IPS-15b (cell line): ENCODE data around the gene CDKN2AIP.

Experiments
- H3K27me3 ChIP-seq: one replicate; pipeline ENCODE4 v1.6.1; 2013; ENCODE audit warnings: low read length; ENCODE audit not compliant: control insufficient read depth, insufficient read depth
- H3K36me3 ChIP-seq: one replicate; pipeline ENCODE4 v1.6.1; 2013; ENCODE audit warnings: low read length; ENCODE audit not compliant: control insufficient read depth, insufficient read depth
- H3K4me1 ChIP-seq: one replicate; pipeline ENCODE4 v1.6.1; 2013; ENCODE audit warnings: mild to moderate bottlenecking, low read length; ENCODE audit not compliant: control insufficient read depth, insufficient read depth
- H3K4me3 ChIP-seq: one replicate; pipeline ENCODE4 v1.5.1; 2013; ENCODE audit warnings: low read depth, low read length
- H3K9ac ChIP-seq: one replicate; pipeline ENCODE4 v1.6.1; 2013; ENCODE audit warnings: low read depth, mild to moderate bottlenecking, low read length
- H3K9me3 ChIP-seq: one replicate; pipeline ENCODE4 v1.6.1; 2013; ENCODE audit warnings: mild to moderate bottlenecking, low read length; ENCODE audit not compliant: control insufficient read depth, insufficient read depth

CDKN2AIP gene

DNA sequence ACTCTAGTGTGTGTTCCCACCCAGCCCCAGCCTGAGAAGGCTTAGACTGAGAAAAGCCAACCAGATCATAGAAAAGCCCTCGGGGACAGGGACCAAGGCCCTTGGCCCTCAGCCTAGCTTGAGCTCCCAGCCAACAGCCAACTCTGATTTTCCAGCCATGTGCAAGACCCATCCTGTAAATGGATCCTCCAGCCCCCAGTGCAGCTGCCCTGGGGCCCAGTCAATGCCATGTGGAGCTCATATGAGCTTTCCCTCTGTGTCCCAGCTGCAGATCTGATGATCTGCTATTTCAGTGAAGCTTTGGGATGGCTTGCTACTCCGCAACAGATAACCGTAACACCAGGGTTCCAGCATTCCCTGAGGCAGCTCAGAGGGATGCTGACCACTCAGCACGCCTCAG lies 40.5 kb upstream of the CDKN2AIP start:
- Histone ChIP-seq H3K4me3 (no peak overlapping the region), H3K36me3 (no peaks in the 10 kb centered on the region), H3K4me1 (no peaks in the 10 kb centered on the region), H3K9me3 (no peaks in the 10 kb centered on the region), H3K27me3 (no peaks in the 10 kb centered on the region), H3K9ac (no peak overlapping the region)

DNA sequence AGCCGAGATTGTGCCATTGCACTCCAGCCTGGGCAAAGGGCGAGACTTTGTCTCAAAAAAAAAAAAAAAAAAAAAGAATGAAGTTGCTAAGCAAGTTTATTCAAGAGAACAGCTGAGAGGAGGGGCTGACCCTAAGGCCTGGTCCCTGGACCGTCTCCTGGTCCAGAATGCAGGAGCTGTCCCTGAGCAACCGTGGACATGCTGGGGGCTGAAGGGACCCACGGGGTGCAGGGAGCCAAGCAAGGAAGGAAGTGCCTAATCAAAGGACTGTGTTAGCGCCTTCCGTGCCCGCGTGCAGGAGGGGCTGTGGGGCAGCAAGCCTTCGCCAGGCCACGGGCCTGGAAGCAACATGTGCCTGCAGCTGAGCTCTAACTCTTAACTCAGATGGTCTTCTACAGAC lies 39.1 kb upstream of the CDKN2AIP start:
- Histone ChIP-seq H3K36me3 (no peaks in the 10 kb centered on the region), H3K9me3 (no peaks in the 10 kb centered on the region), H3K9ac (no peak overlapping the region), H3K4me1 (no peaks in the 10 kb centered on the region), H3K4me3 (no peak overlapping the region), H3K27me3 (no peaks in the 10 kb centered on the region)

DNA sequence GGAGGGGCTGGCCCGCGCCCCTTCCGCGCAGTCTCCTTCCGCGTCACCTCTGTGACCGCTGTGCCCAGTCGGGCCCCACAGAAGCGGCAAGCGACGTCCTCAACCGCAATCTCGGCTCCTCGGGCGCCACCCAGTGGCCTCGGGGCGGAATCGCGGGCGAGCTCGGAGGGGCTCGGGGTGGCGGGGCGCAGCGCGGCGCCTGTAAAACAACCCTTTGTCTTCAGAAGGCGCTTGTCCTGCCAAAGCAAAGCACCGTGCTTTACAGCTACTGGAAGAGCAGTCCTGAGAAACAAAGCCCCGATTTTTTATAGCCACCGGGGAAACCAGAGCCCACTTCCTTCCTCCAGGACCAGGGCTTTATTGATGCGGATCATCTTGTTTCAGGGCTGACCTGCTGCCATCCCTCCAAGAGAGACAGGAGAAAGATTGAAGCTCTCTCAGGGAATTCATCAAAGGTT lies 37.3 kb upstream of the CDKN2AIP start:
- Histone ChIP-seq H3K4me3 (peak overlapping the region; percentile 33), H3K36me3 (no peaks in the 10 kb centered on the region), H3K27me3 (no peaks in the 10 kb centered on the region), H3K9me3 (no peaks in the 10 kb centered on the region), H3K9ac (peak overlapping the region; percentile 56), H3K4me1 (no peaks in the 10 kb centered on the region)

DNA sequence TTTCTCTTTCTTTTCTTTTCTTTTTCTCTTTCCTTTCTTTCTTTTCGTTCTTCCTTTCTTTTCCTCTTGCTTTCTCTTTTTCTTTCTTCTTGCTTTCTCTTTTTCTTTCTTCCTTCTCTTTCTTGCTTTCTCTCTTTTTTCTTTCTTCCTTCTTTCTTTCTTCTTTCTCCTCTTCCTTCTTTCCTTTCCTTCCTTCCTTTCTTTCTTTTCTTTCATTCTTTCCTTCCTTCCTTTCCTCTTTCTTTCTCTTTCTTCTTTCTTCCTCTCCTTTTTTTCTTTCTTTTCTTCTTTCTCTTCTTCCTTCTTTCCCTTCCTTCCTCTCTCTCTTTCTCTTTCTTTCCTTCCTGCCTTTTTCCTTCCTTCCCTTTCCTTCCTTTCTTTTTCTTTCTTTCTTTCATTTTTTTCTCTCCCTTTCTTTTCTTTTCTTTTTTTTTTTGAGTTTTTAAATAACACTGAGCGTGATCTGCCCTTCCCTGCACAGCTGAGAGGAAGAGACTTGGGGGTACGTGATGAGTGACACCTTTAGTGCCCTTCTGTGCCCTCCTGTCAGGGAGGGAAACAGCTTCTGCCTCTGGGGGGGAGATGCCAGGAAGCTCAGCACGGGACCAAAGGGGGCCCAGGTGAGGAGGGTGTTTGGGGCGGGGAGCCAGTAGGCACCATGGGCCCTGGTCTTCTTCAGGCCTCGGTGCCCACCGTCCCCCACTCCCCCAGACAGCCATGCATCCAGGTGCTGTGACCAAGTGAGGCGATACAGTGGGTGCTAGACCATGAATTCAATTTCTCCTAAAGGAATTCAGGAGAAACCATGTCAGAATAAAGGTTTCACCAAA lies 36.6 kb upstream of the CDKN2AIP start:
- no peaks in the 10 kb centered on the region for H3K9me3 ChIP-seq
- no peak overlapping the region for H3K9ac ChIP-seq
- no peaks in the 10 kb centered on the region for H3K4me1 ChIP-seq
- H3K27me3 ChIP-seq: no peaks in the 10 kb centered on the region
- no peaks in the 10 kb centered on the region for H3K36me3 ChIP-seq
- no peak overlapping the region for H3K4me3 ChIP-seq

DNA sequence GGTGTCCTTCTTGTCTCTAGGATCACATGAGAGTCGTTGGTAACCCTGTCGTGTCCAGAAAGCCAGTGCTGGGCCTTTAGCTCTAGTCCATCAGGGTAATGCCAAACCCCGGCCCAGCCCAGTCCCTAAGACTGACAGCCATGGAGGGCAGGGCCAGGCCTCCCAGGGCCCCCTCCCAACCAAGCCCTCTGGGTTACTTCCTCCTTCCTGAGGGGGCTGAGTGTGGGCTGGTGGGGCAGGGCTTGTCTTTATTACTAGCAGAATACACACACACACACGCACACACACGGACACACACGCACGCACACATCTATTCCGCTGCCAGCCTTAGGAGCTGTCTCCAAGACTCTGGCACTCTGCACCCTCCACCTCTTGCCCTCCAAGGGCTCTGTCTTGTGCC lies 35.6 kb upstream of the CDKN2AIP start:
- no peaks in the 10 kb centered on the region for H3K4me1 ChIP-seq
- H3K4me3 ChIP-seq: no peak overlapping the region

DNA sequence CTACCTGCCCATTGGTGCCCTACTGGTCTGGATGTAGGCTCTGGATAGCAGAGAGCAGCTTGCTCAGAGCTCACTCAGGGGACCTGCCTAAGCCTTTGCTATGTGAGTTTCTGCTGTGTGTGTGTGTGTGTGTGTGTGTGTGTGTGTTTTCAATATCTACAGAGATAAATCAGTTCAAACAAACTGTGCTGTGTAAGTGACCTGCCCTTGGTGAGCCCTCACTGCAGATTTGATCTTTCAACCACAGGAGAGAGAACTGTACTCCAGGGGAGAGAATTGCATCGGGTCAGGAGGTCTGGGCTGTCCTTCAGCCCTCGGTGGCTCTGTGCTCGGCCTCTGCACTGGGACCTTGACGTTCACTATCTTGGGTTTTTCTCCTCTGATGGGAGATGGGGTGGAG lies 35.0 kb upstream of the CDKN2AIP start:
- no peaks in the 10 kb centered on the region for H3K4me1 ChIP-seq
- H3K4me3 ChIP-seq: no peak overlapping the region
- no peaks in the 10 kb centered on the region for H3K9me3 ChIP-seq
- H3K27me3 ChIP-seq: no peaks in the 10 kb centered on the region
- no peak overlapping the region for H3K9ac ChIP-seq
- no peaks in the 10 kb centered on the region for H3K36me3 ChIP-seq

More for the DNA sequence above, 35.6 kb upstream of the CDKN2AIP start:
- no peak overlapping the region for H3K9ac ChIP-seq
- H3K27me3 ChIP-seq: no peaks in the 10 kb centered on the region
- no peaks in the 10 kb centered on the region for H3K36me3 ChIP-seq
- H3K9me3 ChIP-seq: no peaks in the 10 kb centered on the region

DNA sequence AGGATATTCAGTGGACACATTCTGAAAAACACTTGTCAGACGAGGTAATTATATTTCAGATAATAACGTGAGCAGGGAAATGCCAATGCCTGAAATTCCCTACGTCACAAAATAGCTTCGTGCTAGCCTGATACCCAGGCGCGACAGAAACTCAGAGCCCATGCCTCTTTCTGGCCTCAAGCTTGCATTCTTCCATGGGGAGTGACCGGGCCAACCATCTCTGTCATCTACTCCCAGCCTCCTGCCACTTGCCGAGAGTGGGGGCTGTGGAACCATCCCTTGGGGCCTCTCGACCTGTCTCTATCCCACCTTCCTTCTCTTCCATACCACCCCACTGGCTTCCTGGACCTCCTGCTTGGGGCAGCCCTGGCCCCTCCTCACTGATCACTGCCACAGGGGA lies 34.5 kb upstream of the CDKN2AIP start:
- H3K4me3 ChIP-seq: no peak overlapping the region
- no peaks in the 10 kb centered on the region for H3K4me1 ChIP-seq
- no peaks in the 10 kb centered on the region for H3K9me3 ChIP-seq
- no peak overlapping the region for H3K9ac ChIP-seq
- no peaks in the 10 kb centered on the region for H3K27me3 ChIP-seq
- H3K36me3 ChIP-seq: no peaks in the 10 kb centered on the region

DNA sequence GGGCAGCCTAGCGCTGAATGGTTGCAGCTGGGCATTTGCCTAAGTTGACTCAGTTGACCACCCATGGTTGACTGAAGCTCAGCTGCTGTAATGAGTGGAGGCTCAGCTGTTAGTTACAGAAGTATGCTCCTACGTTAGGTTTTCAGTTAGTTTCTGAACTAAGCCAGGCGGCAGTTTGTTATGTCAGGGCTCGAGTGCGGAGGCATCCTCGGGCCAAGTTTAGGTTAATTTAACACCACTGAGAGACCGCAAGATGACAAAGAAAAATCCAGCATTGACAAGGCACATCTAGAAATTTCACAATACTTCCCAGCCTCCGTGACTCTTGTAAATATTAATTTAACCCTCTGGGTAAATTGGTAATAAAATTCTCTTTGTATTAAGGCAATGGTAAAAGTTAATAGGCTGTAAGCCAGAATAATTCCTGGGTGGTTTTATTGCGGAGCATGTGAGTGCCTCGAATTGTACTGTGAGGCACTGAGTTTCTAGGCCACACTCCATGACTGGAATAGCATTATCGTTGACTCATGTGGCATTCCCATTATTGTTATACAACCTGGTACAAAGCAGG lies 33.1 kb upstream of the CDKN2AIP start:
- Histone ChIP-seq H3K9me3 (no peaks in the 10 kb centered on the region), H3K9ac (no peak overlapping the region), H3K27me3 (no peaks in the 10 kb centered on the region), H3K36me3 (no peaks in the 10 kb centered on the region), H3K4me1 (no peaks in the 10 kb centered on the region), H3K4me3 (no peak overlapping the region)

DNA sequence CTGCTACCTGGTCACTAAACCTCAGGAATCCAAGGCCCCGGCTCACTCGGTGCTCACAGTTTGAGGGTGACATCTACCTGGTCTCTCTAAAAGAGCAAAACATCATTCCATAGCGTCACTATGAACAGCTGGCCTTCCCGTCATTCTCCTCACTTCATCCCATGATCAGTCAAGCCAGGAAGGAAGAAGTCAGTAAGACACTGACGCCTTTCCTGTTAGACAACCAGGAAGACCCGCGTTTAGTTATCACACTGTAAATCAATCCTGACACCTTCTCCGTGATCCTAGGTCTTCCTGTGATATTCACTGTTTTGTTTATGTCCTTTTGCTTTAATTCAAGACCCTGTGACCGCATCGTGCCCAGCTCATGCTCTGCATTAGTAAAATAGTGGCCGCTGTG lies 31.6 kb upstream of the CDKN2AIP start:
- no peak overlapping the region for H3K9ac ChIP-seq
- no peaks in the 10 kb centered on the region for H3K27me3 ChIP-seq
- H3K4me3 ChIP-seq: no peak overlapping the region
- H3K4me1 ChIP-seq: no peaks in the 10 kb centered on the region
- no peaks in the 10 kb centered on the region for H3K9me3 ChIP-seq
- H3K36me3 ChIP-seq: no peaks in the 10 kb centered on the region

DNA sequence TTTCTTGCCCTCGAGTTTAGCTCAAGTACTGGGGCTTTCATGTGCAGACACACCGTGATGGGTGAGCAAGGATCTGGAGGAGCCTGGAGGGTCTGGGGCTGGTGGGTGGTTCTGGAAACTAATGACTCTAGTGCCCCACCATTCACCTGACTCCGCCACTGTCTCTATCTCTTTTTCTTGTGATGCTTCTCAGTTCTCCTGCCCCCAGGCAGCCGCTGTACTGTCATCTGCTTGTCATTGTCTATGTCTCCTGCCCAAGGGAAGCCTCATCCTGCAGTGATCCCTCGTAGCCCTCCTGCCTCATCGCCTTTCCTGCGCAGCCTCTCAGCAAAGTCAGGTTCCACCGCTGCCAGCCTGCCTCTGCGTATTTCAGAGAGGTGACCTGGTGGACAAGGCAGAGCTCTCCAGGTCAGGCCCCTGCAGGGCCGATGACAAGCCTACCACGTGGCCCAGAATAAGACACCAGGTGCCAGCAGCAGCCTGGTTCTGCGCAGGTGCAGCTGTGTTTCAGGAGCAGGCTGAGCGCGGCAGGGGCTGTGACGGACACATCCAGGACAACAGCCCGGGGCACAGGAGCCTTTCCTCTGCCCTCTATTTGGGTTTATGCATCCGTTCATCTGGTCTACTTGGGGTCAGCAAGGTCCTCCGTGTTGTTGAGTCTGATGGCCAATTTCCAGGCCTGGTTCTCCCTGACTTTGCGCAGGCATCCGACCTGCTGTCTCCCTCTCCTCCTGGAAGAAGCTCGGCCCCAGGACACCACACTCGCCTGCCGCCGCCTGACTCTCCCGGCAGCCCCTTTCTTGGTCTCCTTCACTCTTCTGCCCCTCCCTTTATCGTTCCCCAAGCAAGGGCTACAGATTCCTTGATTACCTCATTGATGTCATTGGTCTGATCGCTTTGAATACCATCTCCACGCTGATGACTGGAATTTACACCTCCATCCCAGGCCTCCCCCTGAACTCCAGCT lies 30.9 kb upstream of the CDKN2AIP start:
- H3K36me3 ChIP-seq: no peaks in the 10 kb centered on the region
- no peaks in the 10 kb centered on the region for H3K27me3 ChIP-seq
- H3K4me1 ChIP-seq: no peaks in the 10 kb centered on the region
- H3K9ac ChIP-seq: no peak overlapping the region
- H3K9me3 ChIP-seq: no peaks in the 10 kb centered on the region
- no peak overlapping the region for H3K4me3 ChIP-seq

DNA sequence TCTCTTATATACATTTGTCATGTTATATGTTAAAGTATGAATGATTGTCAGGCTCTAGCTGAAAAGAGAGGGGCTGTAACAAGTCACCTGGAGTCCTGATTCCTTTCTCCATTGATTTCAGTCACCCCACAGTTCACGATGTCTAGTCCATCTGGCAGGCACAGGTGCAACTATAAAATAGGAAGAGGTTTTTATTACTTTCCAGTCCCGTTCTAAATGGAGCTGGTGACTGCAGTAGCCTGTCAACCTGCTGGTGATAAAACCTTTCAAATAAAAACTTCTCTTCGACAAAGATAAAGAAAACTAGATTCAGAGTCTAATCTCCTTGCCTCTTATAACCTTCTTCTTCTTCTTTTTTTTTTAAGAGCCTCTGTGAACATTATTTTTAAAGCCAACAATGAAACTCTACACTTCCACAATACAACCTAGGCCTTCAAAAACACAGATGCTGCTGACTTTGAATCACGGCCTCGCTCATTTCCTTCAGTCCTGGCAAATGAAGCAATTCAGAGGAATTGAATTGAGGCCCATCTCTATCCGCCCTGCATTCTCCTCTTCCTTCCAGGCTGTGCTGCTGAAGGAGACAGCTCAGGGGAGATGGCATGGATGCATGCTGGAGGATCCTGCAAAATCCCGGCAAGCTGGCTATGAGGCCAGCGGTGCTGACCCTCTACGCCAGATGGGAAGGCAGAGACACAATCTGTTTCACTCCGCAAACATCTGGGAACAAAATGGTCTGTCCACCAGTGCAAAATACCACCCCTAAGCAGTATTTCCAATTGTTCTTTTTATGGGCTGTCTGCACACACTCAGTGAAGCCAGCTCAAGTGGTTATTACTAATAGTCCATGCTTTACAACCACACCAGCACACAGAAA lies 27.3 kb upstream of the CDKN2AIP start:
- no peak overlapping the region for H3K4me3 ChIP-seq
- no peaks in the 10 kb centered on the region for H3K36me3 ChIP-seq
- H3K4me1 ChIP-seq: no peaks in the 10 kb centered on the region
- no peak overlapping the region for H3K9ac ChIP-seq
- H3K9me3 ChIP-seq: no peaks in the 10 kb centered on the region
- no peaks in the 10 kb centered on the region for H3K27me3 ChIP-seq
